Left kidney (tissue), 2 donors: ENCODE measurements around the gene GPR63. TPM values are rescaled to one million over a fixed set of nuclear protein-coding genes. Genes with fewer than 3 reads are reported as not detected.

Source experiments
- DNase-seq: peaks from one replicate; pipeline ENCODE4 v3.0.0-alpha.2; 2013
- polyA plus RNA-seq: library from polyadenylated mRNA; unstranded; fragments of 120-200 nt; gene quantifications from one replicate; pipeline ENCODE4 v1.2.1, GENCODE V29; 2013; ENCODE audit not compliant: insufficient read length

The GPR63 gene
- polyA plus RNA-seq, 1 donor, result 4.9 TPM

GRCh38 chr6:96826865-96827264, 10.4 kb downstream of the GPR63 start:
- no peak for DNase-seq

GRCh38 chr6:96823743-96824142, 13.5 kb downstream of the GPR63 start:
- no peak for DNase-seq

GRCh38 chr6:96821034-96821433, 16.2 kb downstream of the GPR63 start:
- no peak for DNase-seq

- peak; percentile 21 for DNase-seq
Observed at GRCh38 chr6:96816301-96816817, 20.9 kb downstream of the GPR63 start.

GRCh38 chr6:96814625-96815024, 22.7 kb downstream of the GPR63 start:
- no peak for DNase-seq

GRCh38 chr6:96812077-96812703, 25.1 kb downstream of the GPR63 start:
- DNase-seq, result no peak

GRCh38 chr6:96811670-96812069, 25.6 kb downstream of the GPR63 start:
- DNase-seq, result no peak

- no peak for DNase-seq
Observed at GRCh38 chr6:96811136-96811535, 26.1 kb downstream of the GPR63 start.

GRCh38 chr6:96809119-96809518, 28.2 kb downstream of the GPR63 start:
- no peak for DNase-seq

GRCh38 chr6:96803106-96803481, 34.2 kb downstream of the GPR63 start:
- no peak for DNase-seq

GRCh38 chr6:96795481-96795880, 41.8 kb downstream of the GPR63 start:
- no peak for DNase-seq

- DNase-seq, result no peak
Observed at GRCh38 chr6:96794980-96795379, 42.3 kb downstream of the GPR63 start.

GRCh38 chr6:96792561-96793190, 44.6 kb downstream of the GPR63 start:
- DNase-seq, result no peak

- DNase-seq, result no peak
Observed at GRCh38 chr6:96789871-96790270, 47.4 kb downstream of the GPR63 start.

GRCh38 chr6:96787846-96788580, 49.3 kb downstream of the GPR63 start:
- no peak for DNase-seq

GRCh38 chr6:96786336-96786735, 50.9 kb downstream of the GPR63 start:
- DNase-seq, result no peak

- DNase-seq, result no peak
Observed at GRCh38 chr6:96784650-96785049, 52.6 kb downstream of the GPR63 start.

- DNase-seq, result no peak
Observed at GRCh38 chr6:96783307-96783706, 54.0 kb downstream of the GPR63 start.

- DNase-seq, result no peak
Observed at GRCh38 chr6:96781557-96781956, 55.7 kb downstream of the GPR63 start.

GRCh38 chr6:96777113-96777512, 60.2 kb downstream of the GPR63 start:
- no peak for DNase-seq

GRCh38 chr6:96775727-96776400, 61.4 kb downstream of the GPR63 start:
- DNase-seq, result no peak

- no peak for DNase-seq
Observed at GRCh38 chr6:96766769-96767168, 70.5 kb downstream of the GPR63 start.

- DNase-seq, result no peak
Observed at GRCh38 chr6:96762599-96762998, 74.7 kb downstream of the GPR63 start.
